OCI-LY7 (cell line): Measurements from ENCODE around the gene FAM20A. TPM values are rescaled to one million over a fixed set of nuclear protein-coding genes. Genes with fewer than 3 reads are reported as not detected.

Experiments
- BruUV-seq: library from RNA; stranded (reverse); fragments of 400-500 nt; replicated peaks from 2 replicates; lab custom pipeline; 2021; lab: Mats Ljungman, UMichigan
- CTCF ChIA-PET: fragments of 300-600 bp; sonication (Branson Sonifier 250); formaldehyde crosslinking; loops from one replicate; lab custom pipeline; 2022; ENCODE audit warnings: antibody characterized with exemption; ENCODE audit not compliant: unreplicated experiment; lab: Charles Lee
- POLR2A ChIA-PET: fragments of 300-600 bp; sonication (Branson Sonifier 250); formaldehyde crosslinking; loops from one replicate; lab custom pipeline; 2022; ENCODE audit warnings: antibody characterized with exemption; lab: Charles Lee
- DNase-seq: peaks from one replicate; pipeline ENCODE4 v3.0.0-alpha.2; 2015; ENCODE audit warnings: low spot score
- H2AFZ ChIP-seq: fragments of 200-600 bp; sonication (generic), shearing (Covaris generic); 2 replicates; pipeline ENCODE4 v1.6.1; 2014; ENCODE audit warnings: mild to moderate bottlenecking, antibody characterized with exemption, low read length, moderate library complexity
- H3K27ac ChIP-seq: fragments of 200-600 bp; sonication (generic); 2 replicates; pipeline ENCODE4 v1.5.1; 2014; ENCODE audit warnings: mixed run types, low read depth, mild to moderate bottlenecking, moderate library complexity, low read length, inconsistent platforms; ENCODE audit not compliant: poor library complexity, severe bottlenecking
- H3K36me3 ChIP-seq: fragments of 200-600 bp; sonication (generic); 2 replicates; pipeline ENCODE4 v1.6.1; 2014; ENCODE audit warnings: mild to moderate bottlenecking, antibody characterized with exemption, low read length, moderate library complexity, mixed read lengths; ENCODE audit not compliant: insufficient read depth
- H3K4me1 ChIP-seq: fragments of 200-600 bp; sonication (generic); 2 replicates; pipeline ENCODE4 v1.5.1; 2014; ENCODE audit warnings: mild to moderate bottlenecking, low read length; ENCODE audit not compliant: insufficient read depth, poor library complexity, severe bottlenecking
- H3K4me2 ChIP-seq: fragments of 200-600 bp; sonication (generic); 2 replicates; pipeline ENCODE4 v1.6.1; 2014; ENCODE audit warnings: mild to moderate bottlenecking, low read length
- H3K4me3 ChIP-seq: fragments of 200-600 bp; sonication (generic); 2 replicates; pipeline ENCODE4 v1.5.1; 2014; ENCODE audit warnings: mild to moderate bottlenecking, low read depth, low read length; ENCODE audit not compliant: poor library complexity, severe bottlenecking
- H3K79me2 ChIP-seq: fragments of 200-600 bp; sonication (generic); 2 replicates; pipeline ENCODE4 v1.6.1; 2016; ENCODE audit warnings: low read depth, mild to moderate bottlenecking, low read length, moderate library complexity, mixed read lengths; ENCODE audit not compliant: insufficient read depth
- H3K9me2 ChIP-seq: fragments of 200-600 bp; sonication (generic); 2 replicates; pipeline ENCODE4 v1.6.1; 2016; ENCODE audit warnings: mild to moderate bottlenecking, low read length, mixed read lengths; ENCODE audit not compliant: insufficient read depth
- H3K9me3 ChIP-seq: fragments of 200-600 bp; sonication (generic); 2 replicates; pipeline ENCODE4 v1.6.1; 2014; ENCODE audit warnings: mild to moderate bottlenecking, mixed run types, low read length, mixed read lengths
- H4K20me1 ChIP-seq: fragments of 200-600 bp; sonication (generic); 2 replicates; pipeline ENCODE4 v1.6.1; 2014; ENCODE audit warnings: mild to moderate bottlenecking, antibody characterized with exemption, low read length, moderate library complexity, mixed read lengths; ENCODE audit not compliant: insufficient read depth
- CTCF ChIP-seq: fragments of 200-600 bp; sonication (generic); conservative IDR thresholded peaks from 2 replicates; pipeline ENCODE4 v1.5.1; 2014; ENCODE audit warnings: mild to moderate bottlenecking, antibody characterized with exemption, low read length, moderate library complexity, mixed read lengths
- EZH2phosphoT487 ChIP-seq: fragments of 200-600 bp; sonication (generic); IDR thresholded peaks from 2 replicates; pipeline ENCODE4 v1.6.1; 2018; ENCODE audit warnings: low read depth, borderline replicate concordance, mild to moderate bottlenecking, mixed run types, antibody characterized with exemption, low read length, moderate library complexity, mixed read lengths
- intact Hi-C: fragments of 100-400 bp; cut with micrococcal nuclease; formaldehyde crosslinking; loops from one replicate; pipeline ENCODE4 v1.10.0; 2022; ENCODE audit not compliant: unreplicated experiment
- total RNA-seq, 2 experiments: library from RNA; depleted of rRNA in 1 of 2; stranded (reverse); fragments of >200 nt in 1 of 2; shearing (Covaris generic) in 1 of 2; gene quantifications; 2 replicates each; pipeline ENCODE4 v1.2.3, GENCODE V29; 2014 to 2022

FAM20A gene
- total RNA-seq, 2 experiments from 2014 or later = not detected

- H2AFZ ChIP-seq = peak overlapping the region; percentile 60
- intact Hi-C loops = loop anchor here (1.0 to 5.0 kb wide), 6 partner anchors 13 to 1071 kb away; partner anchors contain the start of gene KPNA2
- H3K4me1 ChIP-seq = peaks cover 48% of the 10 kb centered on the region
- peaks cover 26% of the 10 kb centered on the region for H4K20me1 ChIP-seq
- peak overlapping the region; percentile 86 for H3K4me2 ChIP-seq
- ChIA-PET CTCF (interaction anchor here (0.9 to 2.8 kb wide), 2 partner anchors 14 to 492 kb away, joined by 4 to 19 read pairs; no protein-coding TSS in a partner anchor), POLR2A (interaction anchor here (0.8 to 4.8 kb wide), 10 partner anchors 10 to 263 kb away, joined by 3 to 81 read pairs (median 5); no protein-coding TSS in a partner anchor)
- peaks cover 2% of the 10 kb centered on the region; the same call in 1 of the 2 replicates for H3K9me3 ChIP-seq
- H3K36me3 ChIP-seq = peaks cover 30% of the 10 kb centered on the region
- H3K79me2 ChIP-seq = peaks cover 44% of the 10 kb centered on the region
- no peaks in the 10 kb centered on the region for H3K9me2 ChIP-seq
- 0 out of 2 replicates have a peak, but pooled peaks have one; percentile 7 for TF ChIP-seq CTCF
- no peak for TF ChIP-seq EZH2phosphoT487
- H3K27ac ChIP-seq = peak overlapping the region; percentile 65
- BruUV-seq = no TSS peak
- DNase-seq = peak; percentile 88
- H3K4me3 ChIP-seq = peak overlapping the region; percentile 90
Observed at GRCh38 chr17:68511671-68512246, 89.4 kb downstream of the FAM20A start.

GRCh38 chr17:68511254-68511670 lies 89.9 kb downstream of the FAM20A start:
- intact Hi-C loops = loop anchor here (1.0 to 5.0 kb wide), 4 partner anchors 13 to 1071 kb away; partner anchors contain the start of gene KPNA2
- no peak for DNase-seq
- peak overlapping the region; percentile 86 for H3K4me2 ChIP-seq
- H2AFZ ChIP-seq = peak overlapping the region; percentile 60
- POLR2A ChIA-PET = interaction anchor here (0.6 to 4.8 kb wide), 13 partner anchors 9 to 262 kb away, joined by 3 to 81 read pairs (median 4); no protein-coding TSS in a partner anchor
- H3K79me2 ChIP-seq = peaks cover 39% of the 10 kb centered on the region
- H3K36me3 ChIP-seq = peaks cover 25% of the 10 kb centered on the region
- H3K27ac ChIP-seq = peak overlapping the region; percentile 65
- CTCF ChIA-PET = interaction anchor here (0.8 to 2.8 kb wide), 2 partner anchors 10 to 13 kb away, joined by 3 to 19 read pairs; no protein-coding TSS in a partner anchor
- no TSS peak for BruUV-seq
- TF ChIP-seq CTCF (peak; percentile 43; the same call in 1 of the 2 replicates), EZH2phosphoT487 (no peak)
- peak overlapping the region; percentile 90 for H3K4me3 ChIP-seq
- H3K9me2 ChIP-seq = no peaks in the 10 kb centered on the region
- H3K4me1 ChIP-seq = peaks cover 48% of the 10 kb centered on the region
- H3K9me3 ChIP-seq = no peaks in the 10 kb centered on the region
- H4K20me1 ChIP-seq = peaks cover 26% of the 10 kb centered on the region
